Stimulated activated CD8-positive, alpha-beta memory T cell treated with anti-CD3 and anti-CD28 coated beads, Interleukin-12 subunit alpha, Interleukin-12 subunit beta, amount 100 ng/mL, for 24 hours (primary cell): ENCODE measurements around the gene ATXN7L1.
"Not testable (repeated sequence)": the region's sequence is repeated elsewhere in the genome, so short reads cannot be mapped to it uniquely, and the experiment has no call there.

Experiments
- DNase-seq: peaks from one replicate; pipeline ENCODE4 v3.0.0-alpha.2; 2020; ENCODE audit errors: extremely low read depth

The ATXN7L1 gene

GRCh38 chr7:105743351-105744090 is 132.9 kb downstream of the ATXN7L1 start:
- no peak for DNase-seq

- DNase-seq: no peak
These were observed 133.6 kb downstream of the ATXN7L1 start for GRCh38 chr7:105742787-105743186.

- no peak for DNase-seq
These were observed 134.4 kb downstream of the ATXN7L1 start for GRCh38 chr7:105741982-105742381.

GRCh38 chr7:105738133-105738532 is 138.3 kb downstream of the ATXN7L1 start:
- no peak for DNase-seq

- DNase-seq: no peak
These were observed 142.2 kb downstream of the ATXN7L1 start for GRCh38 chr7:105734233-105734632.

GRCh38 chr7:105731042-105731441 is 145.4 kb downstream of the ATXN7L1 start:
- no peak for DNase-seq

GRCh38 chr7:105728028-105728427 is 148.4 kb downstream of the ATXN7L1 start:
- DNase-seq: no peak

- no peak for DNase-seq
These were observed 151.7 kb downstream of the ATXN7L1 start for GRCh38 chr7:105724688-105725087.

GRCh38 chr7:105723572-105723971 is 152.8 kb downstream of the ATXN7L1 start:
- no peak for DNase-seq

- DNase-seq: no peak
These were observed 154.8 kb downstream of the ATXN7L1 start for GRCh38 chr7:105721571-105722104.

- DNase-seq: no peak
These were observed 156.5 kb downstream of the ATXN7L1 start for GRCh38 chr7:105719919-105720318.

GRCh38 chr7:105719395-105719794 is 157.0 kb downstream of the ATXN7L1 start:
- no peak for DNase-seq

- no peak for DNase-seq
These were observed 157.9 kb downstream of the ATXN7L1 start for GRCh38 chr7:105718511-105718925.

- DNase-seq: no peak
These were observed 160.9 kb downstream of the ATXN7L1 start for GRCh38 chr7:105715528-105715927.

GRCh38 chr7:105713488-105714465 is 162.6 kb downstream of the ATXN7L1 start:
- no peak for DNase-seq

GRCh38 chr7:105712877-105713276 is 163.5 kb downstream of the ATXN7L1 start:
- DNase-seq: no peak

GRCh38 chr7:105711726-105712402 is 164.5 kb downstream of the ATXN7L1 start:
- no peak for DNase-seq

- DNase-seq: not testable (repeated sequence)
These were observed 165.7 kb downstream of the ATXN7L1 start for GRCh38 chr7:105710720-105711119.

GRCh38 chr7:105708763-105709080 is 167.7 kb downstream of the ATXN7L1 start:
- DNase-seq: no peak

- no peak for DNase-seq
These were observed 168.2 kb downstream of the ATXN7L1 start for GRCh38 chr7:105707967-105708762.

GRCh38 chr7:105707381-105707780 is 169.0 kb downstream of the ATXN7L1 start:
- no peak for DNase-seq
